ENCODE results near the gene SLC25A5. TPM values are rescaled to one million over a fixed set of nuclear protein-coding genes. Genes with fewer than 3 reads are reported as not detected.
A peak's percentile ranks its signal among the peaks of the same experiment; 100 is the strongest.
"Not testable (repeated sequence)": the region's sequence is repeated elsewhere in the genome, so short reads cannot be mapped to it uniquely, and the experiment has no call there.

Gene SLC25A5
- total and polyA plus RNA-seq, 4 donors = 191 to 304 (median 207) TPM

DNA sequence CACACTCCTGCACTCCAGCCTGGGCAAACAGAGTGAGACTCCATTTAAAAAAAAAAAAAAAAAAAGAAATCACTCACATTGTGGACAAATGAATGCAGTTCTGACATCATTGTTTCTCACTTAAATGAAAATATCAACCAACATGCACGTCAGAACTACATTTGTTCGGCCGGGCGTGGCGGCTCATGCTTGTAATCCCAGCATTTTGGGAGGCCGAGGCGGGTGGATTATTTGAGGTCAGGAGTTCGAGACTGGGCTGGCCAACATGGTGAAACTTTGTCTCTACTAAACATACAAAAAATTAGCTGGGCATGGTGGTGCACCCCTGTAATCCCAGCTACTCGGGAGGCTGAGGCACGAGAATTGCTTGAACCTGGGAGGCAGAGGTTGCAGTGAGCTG is 36.9 kb downstream of the SLC25A5 start:
- not testable (repeated sequence) for H3K27me3 ChIP-seq (ENCODE audit: control insufficient read depth in 4 of 4, insufficient read depth in 4 of 4, low read length in 3 of 4); H3K9ac ChIP-seq (ENCODE audit: low read depth in 1 of 2, low read length in 2 of 2); H3K4me3 ChIP-seq (ENCODE audit: low read depth in 1 of 3, low read length in 3 of 3); H3K27ac ChIP-seq (ENCODE audit: low read depth in 1 of 2, low read length in 2 of 2); H3K36me3 ChIP-seq (ENCODE audit: control insufficient read depth in 4 of 4, insufficient read depth in 3 of 4, low read depth in 1 of 4, low read length in 3 of 4); H3K9me3 ChIP-seq (ENCODE audit: control insufficient read depth in 4 of 4, low read length in 3 of 4); DNase-seq (ENCODE audit: low spot score)
- H3K4me1 ChIP-seq (ENCODE audit: control insufficient read depth in 4 of 4, insufficient read depth in 4 of 4, low read length in 3 of 4) = peaks cover 8 to 40% (median 26%) of the 10 kb centered on the region in 4 donors
- 66% methylated on average over 10 of the region's 10 CpGs for WGBS

- no peaks in the 10 kb centered on the region for H3K27me3 ChIP-seq (ENCODE audit: control insufficient read depth in 4 of 4, insufficient read depth in 4 of 4, low read length in 3 of 4)
- H3K4me3 ChIP-seq (ENCODE audit: low read depth in 1 of 3, low read length in 3 of 3) = no peak overlapping the region
- no peaks in the 10 kb centered on the region for H3K36me3 ChIP-seq (ENCODE audit: control insufficient read depth in 4 of 4, insufficient read depth in 3 of 4, low read depth in 1 of 4, low read length in 3 of 4)
- H3K9me3 ChIP-seq (ENCODE audit: control insufficient read depth in 4 of 4, low read length in 3 of 4) = no peaks in the 10 kb centered on the region
- peaks cover 8 to 40% (median 26%) of the 10 kb centered on the region in 4 donors for H3K4me1 ChIP-seq (ENCODE audit: control insufficient read depth in 4 of 4, insufficient read depth in 4 of 4, low read length in 3 of 4)
- H3K27ac ChIP-seq (ENCODE audit: low read depth in 1 of 2, low read length in 2 of 2) = peak overlapping the region; percentile 18 to 20
- H3K9ac ChIP-seq (ENCODE audit: low read depth in 1 of 2, low read length in 2 of 2) = no peak overlapping the region
- no peak for DNase-seq (ENCODE audit: low spot score)
- 24% methylated on average over 4 of the region's 4 CpGs for WGBS
- TF ChIP-seq CTCF (IDR thresholded peaks at IDR 0.05; ENCODE audit: low read depth, low read length, missing input control) = no peak
- no peak for TF ChIP-seq RAD21 (IDR thresholded peaks at IDR 0.05)
- no peak for TF ChIP-seq EGR1 (IDR thresholded peaks at IDR 0.05; ENCODE audit: low read depth in 2 of 2)
- no peak for TF ChIP-seq GABPA (IDR thresholded peaks at IDR 0.05 in 1 of 2, conservative IDR thresholded peaks at IDR 0.05 in 1 of 2)
- TF ChIP-seq REST (IDR thresholded peaks at IDR 0.05) = no peak
- TF ChIP-seq MAX (IDR thresholded peaks at IDR 0.05) = peak; percentile 27
- no peak for TF ChIP-seq JUND (IDR thresholded peaks at IDR 0.05)
- TF ChIP-seq FOXA2 (IDR thresholded peaks at IDR 0.05) = peak; percentile 11
- no peak for TF ChIP-seq NR2F2 (IDR thresholded peaks at IDR 0.05)
- TF ChIP-seq HNF4A (conservative IDR thresholded peaks at IDR 0.05) = peak; percentile 86 to 91
- peak; percentile 82 for TF ChIP-seq YY1 (IDR thresholded peaks at IDR 0.05)
- peak; percentile 33 to 58 for TF ChIP-seq RXRA (IDR thresholded peaks at IDR 0.05)
- TF ChIP-seq, protein P1, sequence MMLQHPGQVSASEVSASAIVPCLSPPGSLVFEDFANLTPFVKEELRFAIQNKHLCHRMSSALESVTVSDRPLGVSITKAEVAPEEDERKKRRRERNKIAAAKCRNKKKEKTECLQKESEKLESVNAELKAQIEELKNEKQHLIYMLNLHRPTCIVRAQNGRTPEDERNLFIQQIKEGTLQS (IDR thresholded peaks at IDR 0.05) = no peak
- TF ChIP-seq SP1 (IDR thresholded peaks at IDR 0.05) = peak; percentile 74
- TF ChIP-seq ZBTB33 (IDR thresholded peaks at IDR 0.05) = peak; percentile 27
- TF ChIP-seq TAF1 (conservative IDR thresholded peaks at IDR 0.05) = no peak
- no peak for TF ChIP-seq FOXA1 (IDR thresholded peaks at IDR 0.05)
- TF ChIP-seq HNF4G (IDR thresholded peaks at IDR 0.05) = peak; percentile 82
Measured at GRCh38 chrX:119505945-119506344, 37.7 kb downstream of the SLC25A5 start.
